DND-41 (cell line): Measurements from ENCODE around the gene PCDHGA9.

Experiments
- ATAC-seq: fragments of 200-7000 bp; cut with Tn5 transposase; 3 replicates; pipeline ENCODE4 v1.9.1; 2021; ENCODE audit warnings: low read depth; ENCODE audit not compliant: insufficient read depth
- DNase-seq: peaks from one replicate; pipeline ENCODE4 v3.0.0-alpha.2; 2020
- H2AFZ ChIP-seq: 2 replicates; pipeline ENCODE4 v1.6.0; 2012; ENCODE audit warnings: low read depth, low read length
- H3K27ac ChIP-seq: 2 replicates; pipeline ENCODE4 v1.5.1; 2012; ENCODE audit warnings: low read length, inconsistent platforms
- H3K27me3 ChIP-seq: fragments of 200-600 bp; sonication (generic); 2 replicates; pipeline ENCODE4 v1.6.0; 2012; ENCODE audit warnings: low read length, mild to moderate bottlenecking, inconsistent platforms; ENCODE audit not compliant: insufficient read depth, poor library complexity
- H3K36me3 ChIP-seq: 2 replicates; pipeline ENCODE4 v1.5.1; 2012; ENCODE audit warnings: low read length, inconsistent platforms; ENCODE audit not compliant: insufficient read depth
- H3K4me1 ChIP-seq: 2 replicates; pipeline ENCODE4 v1.5.1; 2012; ENCODE audit warnings: mild to moderate bottlenecking, low read length; ENCODE audit not compliant: insufficient read depth
- H3K4me2 ChIP-seq: 2 replicates; pipeline ENCODE4 v1.6.0; 2012; ENCODE audit warnings: mild to moderate bottlenecking, moderate library complexity, low read length, inconsistent platforms; ENCODE audit not compliant: insufficient read depth
- H3K4me3 ChIP-seq, 2 experiments: fragments of 200-600 bp in 1 of 2; shearing (Covaris generic) in 1 of 2; 2 replicates each; pipeline ENCODE4 v1.5.1; 2012 to 2016; ENCODE audit warnings: inconsistent platforms in 2 of 2, low read length in 2 of 2, mild to moderate bottlenecking in 2 of 2, low read depth in 1 of 2, moderate library complexity in 1 of 2
- H3K79me2 ChIP-seq: 2 replicates; pipeline ENCODE4 v1.6.0; 2012; ENCODE audit warnings: low read length, inconsistent platforms; ENCODE audit not compliant: insufficient read depth
- H3K9ac ChIP-seq: 2 replicates; pipeline ENCODE4 v1.6.0; 2012; ENCODE audit warnings: low read depth, mild to moderate bottlenecking, inconsistent platforms, low read length, moderate library complexity
- H3K9me3 ChIP-seq: 2 replicates; pipeline ENCODE4 v1.5.1; 2012; ENCODE audit warnings: low read length, moderate library complexity, mild to moderate bottlenecking, inconsistent platforms; ENCODE audit not compliant: insufficient read depth, severe bottlenecking
- H4K20me1 ChIP-seq: 2 replicates; pipeline ENCODE4 v1.6.0; 2012; ENCODE audit warnings: low read length; ENCODE audit not compliant: insufficient read depth
- CTCF ChIP-seq: IDR thresholded peaks from 2 replicates; pipeline ENCODE4 v1.5.1; 2012; ENCODE audit warnings: borderline replicate concordance, low read length, moderate library complexity, mild to moderate bottlenecking; ENCODE audit not compliant: poor library complexity, severe bottlenecking; ENCODE audit errors: extremely low read depth
- EZH2 ChIP-seq: IDR thresholded peaks from 3 replicates; pipeline ENCODE4 v1.6.1; 2012; ENCODE audit warnings: borderline replicate concordance, low read depth, mild to moderate bottlenecking, moderate library complexity, low read length, inconsistent platforms; ENCODE audit not compliant: severe bottlenecking

The PCDHGA9 gene

DNA sequence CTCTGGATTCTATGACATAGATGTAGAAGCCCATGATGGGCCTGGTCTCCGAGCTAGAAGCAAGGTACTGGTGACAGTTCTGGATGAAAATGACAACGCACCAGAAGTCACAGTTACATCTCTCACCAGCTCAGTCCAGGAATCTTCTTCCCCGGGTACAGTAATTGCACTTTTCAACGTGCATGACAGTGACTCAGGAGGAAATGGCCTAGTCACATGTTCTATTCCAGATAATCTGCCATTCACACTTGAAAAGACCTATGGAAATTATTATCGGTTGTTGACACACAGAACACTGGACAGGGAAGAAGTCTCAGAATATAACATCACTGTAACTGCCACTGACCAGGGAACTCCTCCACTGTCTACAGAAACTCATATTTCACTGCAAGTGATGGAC, 46.4 kb upstream of the PCDHGA9 start:
- DNase-seq (no peak), ATAC-seq (no peak)
- Histone ChIP-seq H3K27ac (no peak overlapping the region), H3K36me3 (no peaks in the 10 kb centered on the region), H3K4me3 (no peak overlapping the region), H3K4me2 (no peak overlapping the region), H3K4me1 (peaks cover 3% of the 10 kb centered on the region; the same call in 1 of the 2 replicates), H3K9me3 (no peaks in the 10 kb centered on the region), H3K27me3 (no peaks in the 10 kb centered on the region), H3K9ac (no peak overlapping the region), H4K20me1 (no peaks in the 10 kb centered on the region), H2AFZ (no peak overlapping the region), H3K79me2 (no peaks in the 10 kb centered on the region)
- no peak for TF ChIP-seq CTCF
- no peak for TF ChIP-seq EZH2

DNA sequence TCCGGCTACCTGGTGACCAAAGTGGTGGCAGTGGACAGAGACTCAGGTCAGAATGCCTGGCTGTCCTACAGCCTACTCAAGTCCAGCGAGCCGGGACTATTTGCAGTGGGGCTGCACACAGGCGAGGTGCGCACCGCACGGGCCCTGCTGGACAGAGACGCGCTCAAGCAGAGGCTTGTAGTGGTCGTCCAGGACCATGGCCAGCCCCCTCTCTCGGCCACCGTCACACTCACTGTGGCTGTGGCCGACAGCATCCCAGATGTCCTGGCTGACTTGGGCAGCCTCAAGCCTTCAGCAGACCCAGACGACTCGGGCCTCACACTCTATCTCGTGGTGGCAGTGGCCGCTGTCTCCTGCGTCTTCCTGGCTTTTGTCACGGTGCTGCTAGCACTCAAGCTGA, 45.6 kb upstream of the PCDHGA9 start:
- H3K27me3 ChIP-seq: no peaks in the 10 kb centered on the region
- no peak overlapping the region for H2AFZ ChIP-seq
- no peak overlapping the region for H3K4me3 ChIP-seq
- DNase-seq (no peak), ATAC-seq (no peak)
- H4K20me1 ChIP-seq: no peaks in the 10 kb centered on the region
- H3K9me3 ChIP-seq: no peaks in the 10 kb centered on the region
- H3K79me2 ChIP-seq: no peaks in the 10 kb centered on the region
- no peaks in the 10 kb centered on the region for H3K36me3 ChIP-seq
- H3K9ac ChIP-seq: no peak overlapping the region
- no peak overlapping the region for H3K4me2 ChIP-seq
- TF ChIP-seq EZH2: no peak
- no peak for TF ChIP-seq CTCF
- peaks cover 3% of the 10 kb centered on the region; the same call in 1 of the 2 replicates for H3K4me1 ChIP-seq
- H3K27ac ChIP-seq: no peak overlapping the region

- DNase-seq (peak; percentile 37), ATAC-seq (peak; percentile 74)
- TF ChIP-seq CTCF (peak; percentile 63), EZH2 (no peak)
- Histone ChIP-seq H3K79me2 (no peaks in the 10 kb centered on the region), H3K4me2 (peak within 1 kb of the TSS; percentile 33; the same call in 1 of the 2 replicates), H3K4me3 (peak within 1 kb of the TSS in 1 of 2 experiments; percentile 30; a peak in 1 of 4 replicates), H4K20me1 (no peaks in the 10 kb centered on the region), H3K4me1 (peaks cover 3% of the 10 kb centered on the region; the same call in 1 of the 2 replicates), H3K36me3 (no peaks in the 10 kb centered on the region), H2AFZ (peak within 1 kb of the TSS; percentile 53), H3K27me3 (no peaks in the 10 kb centered on the region), H3K9me3 (no peaks in the 10 kb centered on the region), H3K9ac (no peak within 1 kb of the TSS), H3K27ac (no peak within 1 kb of the TSS)
These were observed 42.7 kb upstream of the PCDHGA9 start, which contains the start of gene PCDHGB2 for GRCh38 chr5:141359790-141360426. PCDHGB2 (plus strand) TSS chr5:141359994; CDS start chr5:141360136, 142 bp downstream.
